ENCODE results near the gene DDX54. TPM values are rescaled to one million over a fixed set of nuclear protein-coding genes. Genes with fewer than 3 reads are reported as not detected.

Gene DDX54
- total and polyA plus RNA-seq, 2 experiments from 2014 or later = 28.1 to 44.5 TPM

GRCh38 chr12:113200021-113200797 lies 14.9 kb upstream of the DDX54 start:
- no peaks in the 10 kb centered on the region for H4K20me1 ChIP-seq (ENCODE audit: insufficient read depth)
- H2AFZ ChIP-seq = no peak overlapping the region
- in situ Hi-C loops (cut with MboI) = no loop called here
- H3K79me2 ChIP-seq (ENCODE audit: insufficient read depth) = no peaks in the 10 kb centered on the region
- H3K27me3 ChIP-seq (replicated peaks; ENCODE audit: insufficient read depth) = no peaks in the 10 kb centered on the region
- no peak for TF ChIP-seq EZH2phosphoT487 (IDR thresholded peaks at IDR 0.05; ENCODE audit: insufficient read depth, low read depth)
- no peak for TF ChIP-seq EZH2 (IDR thresholded peaks at IDR 0.05; ENCODE audit: insufficient read depth, poor library complexity, severe bottlenecking)
- H3K4me3 ChIP-seq = no peak overlapping the region
- peaks cover 5% of the 10 kb centered on the region; the same call in 1 of the 2 replicates for H3F3A ChIP-seq (ENCODE audit: insufficient read depth)
- H3K36me3 ChIP-seq (ENCODE audit: low read depth) = no peaks in the 10 kb centered on the region
- DNase-seq = no peak
- H3K27ac ChIP-seq = no peak overlapping the region
- H3K4me1 ChIP-seq (ENCODE audit: insufficient read depth) = peaks cover 1% of the 10 kb centered on the region; the same call in 1 of the 2 replicates
- H3K9me3 ChIP-seq (ENCODE audit: low read depth) = no peaks in the 10 kb centered on the region
- 79 to 87% methylated on average over 11 to 12 of the region's 12 CpGs for WGBS, 2 experiments (ENCODE audit: low coverage in 1 of 2, low lambda C conversion rate in 2 of 2, missing lambda C conversion rate in 2 of 2)
- H3K9me2 ChIP-seq (ENCODE audit: insufficient read depth) = no peaks in the 10 kb centered on the region
- H3K9ac ChIP-seq = no peak overlapping the region
- H3K4me2 ChIP-seq (ENCODE audit: unreplicated experiment) = no peak overlapping the region

- no peak overlapping the region for H3K4me3 ChIP-seq
- H4K20me1 ChIP-seq (ENCODE audit: insufficient read depth) = no peaks in the 10 kb centered on the region
- H3K4me2 ChIP-seq (ENCODE audit: unreplicated experiment) = no peak overlapping the region
- WGBS, 2 experiments (ENCODE audit: low coverage in 1 of 2, low lambda C conversion rate in 2 of 2, missing lambda C conversion rate in 2 of 2) = 52 to 56% methylated on average over 1 of the region's 1 CpG
- no peaks in the 10 kb centered on the region for H3K79me2 ChIP-seq (ENCODE audit: insufficient read depth)
- TF ChIP-seq EZH2 (IDR thresholded peaks at IDR 0.05; ENCODE audit: insufficient read depth, poor library complexity, severe bottlenecking) = no peak
- TF ChIP-seq EZH2phosphoT487 (IDR thresholded peaks at IDR 0.05; ENCODE audit: insufficient read depth, low read depth) = no peak
- H3K9me2 ChIP-seq (ENCODE audit: insufficient read depth) = no peaks in the 10 kb centered on the region
- peaks cover 22% of the 10 kb centered on the region for H3F3A ChIP-seq (ENCODE audit: insufficient read depth)
- H3K27ac ChIP-seq = no peak overlapping the region
- DNase-seq = no peak
- no peak overlapping the region for H2AFZ ChIP-seq
- no peaks in the 10 kb centered on the region for H3K36me3 ChIP-seq (ENCODE audit: low read depth)
- no peak overlapping the region for H3K9ac ChIP-seq
- H3K9me3 ChIP-seq (ENCODE audit: low read depth) = no peaks in the 10 kb centered on the region
- in situ Hi-C loops (cut with MboI) = loop anchor here (10.0 kb wide), 2 partner anchors 227 to 717 kb away; partner anchors contain the start of gene SDSL
- H3K27me3 ChIP-seq (replicated peaks; ENCODE audit: insufficient read depth) = no peaks in the 10 kb centered on the region
- H3K4me1 ChIP-seq (ENCODE audit: insufficient read depth) = peaks cover 20% of the 10 kb centered on the region
Observed at GRCh38 chr12:113198296-113198695, 13.0 kb upstream of the DDX54 start.

GRCh38 chr12:113197518-113198077 lies 12.3 kb upstream of the DDX54 start:
- in situ Hi-C loops (cut with MboI) = loop anchor here (10.0 kb wide), 2 partner anchors 227 to 717 kb away; partner anchors contain the start of gene SDSL
- no peaks in the 10 kb centered on the region for H3K79me2 ChIP-seq (ENCODE audit: insufficient read depth)
- H3K4me3 ChIP-seq = no peak overlapping the region
- 87 to 93% methylated on average over 8 of the region's 8 CpGs for WGBS, 2 experiments (ENCODE audit: low coverage in 1 of 2, low lambda C conversion rate in 2 of 2, missing lambda C conversion rate in 2 of 2)
- DNase-seq = no peak
- no peaks in the 10 kb centered on the region for H3K9me3 ChIP-seq (ENCODE audit: low read depth)
- H3K36me3 ChIP-seq (ENCODE audit: low read depth) = no peaks in the 10 kb centered on the region
- H3K27me3 ChIP-seq (replicated peaks; ENCODE audit: insufficient read depth) = no peaks in the 10 kb centered on the region
- peaks cover 27% of the 10 kb centered on the region for H3F3A ChIP-seq (ENCODE audit: insufficient read depth)
- H4K20me1 ChIP-seq (ENCODE audit: insufficient read depth) = no peaks in the 10 kb centered on the region
- H3K9ac ChIP-seq = no peak overlapping the region
- TF ChIP-seq EZH2 (IDR thresholded peaks at IDR 0.05; ENCODE audit: insufficient read depth, poor library complexity, severe bottlenecking) (no peak), EZH2phosphoT487 (IDR thresholded peaks at IDR 0.05; ENCODE audit: insufficient read depth, low read depth) (no peak)
- no peak overlapping the region for H2AFZ ChIP-seq
- H3K4me1 ChIP-seq (ENCODE audit: insufficient read depth) = peaks cover 22% of the 10 kb centered on the region
- no peak overlapping the region for H3K4me2 ChIP-seq (ENCODE audit: unreplicated experiment)
- no peaks in the 10 kb centered on the region for H3K9me2 ChIP-seq (ENCODE audit: insufficient read depth)
- no peak overlapping the region for H3K27ac ChIP-seq

DNA sequence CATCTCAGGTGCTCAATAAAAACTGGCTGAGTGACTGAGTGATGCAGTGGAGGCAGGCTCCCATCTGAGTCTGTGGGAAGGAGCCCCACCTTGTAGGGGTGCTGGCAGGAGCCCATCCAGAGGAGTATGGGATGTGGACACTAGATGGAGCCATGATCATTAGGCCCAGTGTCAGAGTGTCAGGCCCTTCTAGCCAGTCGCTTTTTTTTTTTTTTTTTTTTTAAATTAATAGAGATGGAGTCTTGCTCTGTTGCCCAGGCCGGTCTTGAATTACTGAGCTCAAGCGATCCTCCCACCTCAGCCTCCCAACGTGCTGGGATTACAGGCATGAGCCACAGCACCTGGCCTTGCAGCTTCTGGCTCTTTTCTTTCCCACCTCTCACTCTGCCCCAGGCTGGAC lies 11.7 kb upstream of the DDX54 start:
- no peaks in the 10 kb centered on the region for H3K27me3 ChIP-seq (replicated peaks; ENCODE audit: insufficient read depth)
- no peak overlapping the region for H3K4me2 ChIP-seq (ENCODE audit: unreplicated experiment)
- in situ Hi-C loops (cut with MboI) = loop anchor here (10.0 kb wide), 2 partner anchors 228 to 718 kb away; partner anchors contain the start of gene SDSL
- TF ChIP-seq EZH2 (IDR thresholded peaks at IDR 0.05; ENCODE audit: insufficient read depth, poor library complexity, severe bottlenecking) (no peak), EZH2phosphoT487 (IDR thresholded peaks at IDR 0.05; ENCODE audit: insufficient read depth, low read depth) (no peak)
- H3F3A ChIP-seq (ENCODE audit: insufficient read depth) = peaks cover 33% of the 10 kb centered on the region
- 4 to 8% methylated on average over 4 of the region's 4 CpGs for WGBS, 2 experiments (ENCODE audit: low coverage in 1 of 2, low lambda C conversion rate in 2 of 2, missing lambda C conversion rate in 2 of 2)
- H3K9me2 ChIP-seq (ENCODE audit: insufficient read depth) = no peaks in the 10 kb centered on the region
- no peak overlapping the region for H2AFZ ChIP-seq
- no peaks in the 10 kb centered on the region for H4K20me1 ChIP-seq (ENCODE audit: insufficient read depth)
- peak; percentile 89 for DNase-seq
- 0 out of 2 replicates have a peak, but pooled peaks cover 6% of the 10 kb centered on the region for H3K36me3 ChIP-seq (ENCODE audit: low read depth)
- H3K9me3 ChIP-seq (ENCODE audit: low read depth) = no peaks in the 10 kb centered on the region
- no peaks in the 10 kb centered on the region for H3K79me2 ChIP-seq (ENCODE audit: insufficient read depth)
- H3K9ac ChIP-seq = no peak overlapping the region
- H3K4me3 ChIP-seq = no peak overlapping the region
- H3K4me1 ChIP-seq (ENCODE audit: insufficient read depth) = peaks cover 22% of the 10 kb centered on the region
- no peak overlapping the region for H3K27ac ChIP-seq
